ENCODE results near the gene PARP6.

The PARP6 gene

DNA sequence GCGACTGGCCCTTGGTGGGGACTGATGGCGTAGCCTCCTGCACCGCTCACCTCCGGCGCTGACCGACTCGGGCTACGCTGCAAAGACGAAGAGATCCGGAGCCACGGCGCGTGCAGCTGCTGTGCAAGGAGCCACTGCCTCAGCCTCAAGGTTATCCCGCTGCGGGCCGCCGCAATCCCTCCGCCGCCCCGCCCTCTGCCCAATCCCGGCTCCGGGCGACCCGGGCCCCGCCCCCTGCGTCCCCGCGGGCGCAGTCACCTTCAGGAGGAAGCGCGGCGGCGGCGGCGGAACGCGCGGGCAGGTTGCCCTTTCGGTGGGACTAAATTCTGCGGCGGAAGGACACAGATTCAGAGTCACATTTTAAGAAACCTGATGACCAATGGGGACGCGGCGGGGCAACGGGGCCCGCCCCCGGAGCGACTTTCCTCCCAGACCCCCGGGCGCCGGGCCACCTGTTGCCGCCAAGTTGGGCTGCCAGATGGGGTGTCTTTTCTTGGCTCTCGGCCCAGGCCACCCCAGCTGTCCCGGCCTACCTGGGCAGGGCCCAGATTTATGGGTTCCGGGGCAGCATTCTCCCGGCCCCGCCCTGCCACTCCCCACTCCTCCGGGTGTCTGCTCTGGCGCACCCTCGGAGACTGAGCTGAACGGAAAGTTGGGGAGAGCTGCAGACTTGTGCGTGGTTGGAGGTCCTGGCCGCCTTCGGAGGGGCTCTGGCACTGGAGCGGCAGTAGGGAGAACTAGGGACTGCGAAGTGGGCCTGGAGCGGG lies 41.1 kb downstream of the PARP6 start, which contains the start of gene PKM:
TSS of gene PKM (minus strand) at position 125 of the 767 bp plus-strand sequence. CDS start 12,093 bp downstream, outside the sequence.
- DNase-seq (ENCODE audit: low read depth in 2 of 2): peak; percentile 97 to 99

GRCh38 chr15:72230197-72231065 lies 41.9 kb downstream of the PARP6 start:
- DNase-seq (ENCODE audit: low read depth in 2 of 2): peak; percentile 79 to 94

DNA sequence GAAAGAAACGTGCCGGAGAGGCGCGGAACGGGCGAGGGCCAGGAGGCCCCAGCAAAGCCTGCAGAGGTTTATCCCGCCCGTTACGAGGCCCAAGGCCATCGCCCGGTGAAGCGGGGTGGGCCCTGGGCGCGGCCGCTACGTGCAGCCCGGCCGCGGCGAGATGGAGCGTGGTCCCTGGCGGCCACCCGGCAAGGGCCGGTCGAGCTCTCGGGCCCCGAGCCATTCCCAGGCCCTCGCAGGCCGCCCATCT lies 42.5 kb downstream of the PARP6 start:
- no peak for DNase-seq (ENCODE audit: low read depth in 2 of 2)

DNA sequence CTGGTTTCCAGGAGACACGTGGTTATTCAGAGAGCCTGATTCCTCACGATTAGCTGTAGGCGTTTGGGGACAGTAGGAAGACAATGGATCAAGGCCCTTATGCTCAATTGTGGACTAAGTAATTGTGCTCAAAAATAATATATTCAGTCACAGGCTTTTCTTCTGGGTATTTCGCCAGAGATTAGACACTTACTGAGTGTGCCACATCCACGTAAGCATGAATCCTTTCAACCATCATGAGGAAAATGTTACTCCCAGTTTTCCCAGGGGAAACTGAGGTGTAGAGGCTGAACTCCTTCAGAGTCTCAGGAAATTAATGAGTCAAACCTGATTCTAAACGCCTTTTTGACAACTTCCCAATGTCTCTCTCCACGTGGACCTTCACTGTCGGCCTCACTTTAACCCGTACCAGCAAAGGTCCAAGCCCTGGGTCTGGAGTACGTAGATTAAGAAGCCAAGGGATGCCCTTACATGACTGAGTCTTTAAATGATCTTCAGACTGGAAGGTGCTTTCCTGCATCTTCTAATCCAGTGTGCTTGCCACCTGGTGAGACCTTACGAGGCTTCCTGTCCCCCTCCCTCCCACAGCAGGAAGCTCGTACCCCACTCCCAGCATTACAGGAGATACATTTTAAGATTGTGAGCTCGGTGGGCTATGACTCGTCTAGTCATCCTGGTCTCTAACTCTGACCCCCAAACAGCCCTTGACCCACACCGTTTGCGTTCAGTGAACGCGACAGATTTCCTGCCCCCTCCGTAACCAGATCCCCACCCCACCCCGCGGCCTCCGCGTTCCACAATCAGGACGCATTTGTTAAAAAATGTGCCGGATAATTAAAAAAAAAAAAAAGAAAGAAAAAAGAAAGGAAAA lies 43.0 kb downstream of the PARP6 start:
- no peak for DNase-seq (ENCODE audit: low read depth in 2 of 2)

DNA sequence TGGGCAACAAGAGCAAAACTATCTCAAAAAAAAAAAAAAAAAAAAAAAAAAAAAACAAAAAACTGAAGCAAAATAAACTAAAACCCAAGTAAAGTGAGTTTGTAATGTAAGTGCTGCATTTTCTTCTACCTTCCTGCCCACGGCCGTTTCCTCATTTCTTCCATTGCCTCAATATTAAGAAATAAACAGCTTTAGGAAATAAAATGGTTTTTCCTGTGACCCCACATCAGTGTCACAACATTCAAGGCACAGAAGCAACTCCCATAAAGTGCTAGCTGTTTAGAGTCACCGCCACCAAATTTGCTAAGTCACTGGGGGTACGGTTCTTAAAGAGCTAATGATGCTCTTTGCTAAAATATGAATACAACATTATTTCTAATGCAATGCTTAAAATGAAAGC lies 44.6 kb downstream of the PARP6 start:
- no peak for DNase-seq (ENCODE audit: low read depth in 2 of 2)

DNA sequence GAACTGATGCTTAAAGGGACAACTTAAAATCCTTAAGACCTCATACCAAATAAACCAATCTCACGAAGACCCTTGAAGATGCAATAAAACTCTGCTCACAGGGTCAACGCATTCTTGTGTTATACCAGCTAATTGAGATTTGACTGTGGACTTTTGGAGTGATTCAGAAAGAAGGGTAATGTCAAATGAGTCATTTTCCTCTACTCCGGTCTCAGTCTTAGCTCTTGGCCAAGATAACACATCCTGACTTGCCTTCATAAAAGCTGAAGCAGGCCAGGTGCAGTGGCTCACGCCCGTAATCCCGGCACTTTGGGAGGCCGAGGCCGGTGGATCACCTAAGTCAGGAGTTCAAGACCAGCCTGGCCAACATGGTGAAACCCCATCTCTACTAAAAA lies 45.2 kb downstream of the PARP6 start:
- DNase-seq (ENCODE audit: low read depth in 2 of 2): no peak

DNA sequence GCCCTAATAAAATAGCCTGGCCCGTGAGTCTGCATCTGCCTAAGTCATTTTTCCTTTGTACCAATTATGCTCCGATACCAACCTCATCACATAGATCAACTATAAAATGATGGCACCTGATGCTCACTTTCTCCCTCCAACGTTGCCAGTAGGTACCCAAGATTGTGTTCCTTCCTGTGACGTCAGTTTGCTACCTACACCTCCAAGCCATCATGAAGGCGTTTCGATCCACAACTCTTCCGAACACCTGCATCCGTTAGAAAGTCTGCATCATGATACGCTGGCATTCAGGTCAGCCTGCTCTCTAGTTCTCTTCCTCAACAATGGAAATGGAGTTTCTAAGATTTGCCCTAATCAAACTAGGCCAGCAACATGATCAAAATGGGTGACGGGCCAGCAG lies 49.1 kb downstream of the PARP6 start:
- no peak for DNase-seq (ENCODE audit: low read depth in 2 of 2)

DNA sequence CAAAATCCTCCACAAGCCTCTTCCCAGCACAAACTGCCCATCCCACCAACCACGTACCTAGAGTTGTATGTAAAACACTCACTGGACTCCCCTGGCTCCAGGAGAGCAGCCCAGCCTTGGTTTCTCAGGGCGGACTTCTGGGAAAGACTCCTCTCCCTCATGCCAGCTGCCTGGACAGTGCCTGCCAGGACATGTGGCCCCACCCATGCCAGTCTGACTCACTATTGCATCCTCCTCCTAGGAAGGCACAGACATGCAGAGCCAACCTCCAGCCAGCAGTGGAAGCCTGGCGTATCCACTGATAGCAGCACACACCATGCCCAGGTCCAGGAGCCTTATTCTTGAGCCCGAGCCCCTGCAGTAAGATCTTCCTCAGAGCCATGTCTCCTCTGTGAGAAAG lies 50.0 kb downstream of the PARP6 start:
- DNase-seq (ENCODE audit: low read depth in 2 of 2): no peak

- DNase-seq (ENCODE audit: low read depth in 2 of 2): no peak
Measured at GRCh38 chr15:72220687-72221086, 51.7 kb downstream of the PARP6 start.

DNA sequence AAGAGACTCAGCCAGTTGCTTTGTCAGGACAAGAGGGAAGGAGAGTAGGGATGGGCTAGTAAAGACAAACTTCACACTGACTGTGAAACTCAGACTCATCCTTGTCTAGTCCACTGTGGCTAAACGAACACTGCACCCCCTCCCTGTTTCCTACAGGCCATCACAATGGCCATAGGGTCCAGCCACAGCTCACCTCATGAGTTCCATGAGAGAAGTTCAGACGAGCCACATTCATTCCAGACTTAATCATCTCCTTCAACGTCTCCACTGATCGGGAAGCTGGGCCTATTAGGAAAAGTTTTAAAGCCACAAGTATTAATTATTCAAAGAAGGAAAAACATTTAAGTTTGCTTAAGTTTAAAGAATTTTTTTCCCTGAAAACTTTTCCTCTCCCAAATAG lies 55.1 kb downstream of the PARP6 start:
- no peak for DNase-seq (ENCODE audit: low read depth in 2 of 2)

- DNase-seq (ENCODE audit: low read depth in 2 of 2): no peak
Measured at GRCh38 chr15:72216079-72216478, 56.3 kb downstream of the PARP6 start.

DNA sequence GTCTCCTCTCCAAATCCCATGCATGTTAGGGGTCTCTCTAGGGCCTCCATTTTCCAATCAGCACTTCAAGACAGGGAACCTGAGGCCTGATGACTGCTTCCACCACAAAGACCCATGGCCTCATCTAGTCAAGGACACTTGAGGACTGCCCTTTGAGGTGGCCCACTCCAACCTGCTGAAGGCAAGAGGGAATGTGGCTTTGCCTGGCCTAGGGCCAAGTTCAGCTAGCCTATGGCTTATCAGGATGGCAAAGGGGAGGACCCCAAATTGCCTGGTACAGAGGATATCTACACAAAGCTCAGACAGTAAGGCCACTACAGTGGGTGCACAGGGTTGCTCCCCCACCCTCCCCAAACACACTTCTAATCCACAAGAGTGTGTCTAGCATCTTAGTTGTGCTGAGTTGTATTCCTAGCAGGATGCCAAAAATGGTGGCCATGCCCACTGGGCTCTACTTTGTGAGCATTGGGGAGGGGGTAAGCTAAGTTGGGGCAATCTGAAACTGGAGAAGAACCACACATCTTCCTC lies 64.7 kb downstream of the PARP6 start:
- no peak for DNase-seq (ENCODE audit: low read depth in 2 of 2)

GRCh38 chr15:72206677-72207000 lies 65.7 kb downstream of the PARP6 start:
- DNase-seq (ENCODE audit: low read depth in 2 of 2): no peak

GRCh38 chr15:72205896-72206676 lies 66.3 kb downstream of the PARP6 start:
- no peak for DNase-seq (ENCODE audit: low read depth in 2 of 2)

DNA sequence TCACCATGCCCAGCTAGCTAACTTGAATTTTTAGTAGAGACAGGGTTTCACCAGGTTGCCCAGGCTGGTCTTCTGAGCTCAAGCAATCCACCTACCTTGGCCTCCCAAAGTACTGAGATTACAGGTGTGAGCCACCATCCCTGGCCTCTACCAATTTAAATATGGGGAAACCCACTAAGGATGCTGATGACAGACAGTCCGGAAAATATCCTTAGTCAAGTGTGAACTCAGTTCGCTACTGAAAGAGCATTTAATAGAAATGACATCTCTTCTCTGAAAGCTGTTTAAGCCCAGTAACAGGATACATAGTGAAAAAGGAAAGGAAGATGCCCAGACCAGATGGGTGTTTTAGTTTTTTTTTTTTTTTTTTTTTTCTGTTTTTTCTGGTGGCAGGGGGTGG lies 67.1 kb downstream of the PARP6 start:
- no peak for DNase-seq (ENCODE audit: low read depth in 2 of 2)

GRCh38 chr15:72203507-72203837 lies 68.9 kb downstream of the PARP6 start:
- no peak for DNase-seq (ENCODE audit: low read depth in 2 of 2)

GRCh38 chr15:72202801-72203506 lies 69.4 kb downstream of the PARP6 start:
- DNase-seq (ENCODE audit: low read depth in 2 of 2): no peak

GRCh38 chr15:72202302-72202701 lies 70.1 kb downstream of the PARP6 start:
- no peak for DNase-seq (ENCODE audit: low read depth in 2 of 2)

GRCh38 chr15:72201391-72201921 lies 70.9 kb downstream of the PARP6 start:
- DNase-seq (ENCODE audit: low read depth in 2 of 2): no peak

- DNase-seq (ENCODE audit: low read depth in 2 of 2): no peak
Measured at GRCh38 chr15:72200395-72201237, 71.7 kb downstream of the PARP6 start.

Measured in activated CD4-positive, alpha-beta T cell treated with anti-CD3 and anti-CD28 coated beads for 24 hours (primary cell).